Measurements from ENCODE around the gene XRCC4.
"Not testable (repeated sequence)": the region's sequence is repeated elsewhere in the genome, so short reads cannot be mapped to it uniquely, and the experiment has no call there.

XRCC4 gene

DNA sequence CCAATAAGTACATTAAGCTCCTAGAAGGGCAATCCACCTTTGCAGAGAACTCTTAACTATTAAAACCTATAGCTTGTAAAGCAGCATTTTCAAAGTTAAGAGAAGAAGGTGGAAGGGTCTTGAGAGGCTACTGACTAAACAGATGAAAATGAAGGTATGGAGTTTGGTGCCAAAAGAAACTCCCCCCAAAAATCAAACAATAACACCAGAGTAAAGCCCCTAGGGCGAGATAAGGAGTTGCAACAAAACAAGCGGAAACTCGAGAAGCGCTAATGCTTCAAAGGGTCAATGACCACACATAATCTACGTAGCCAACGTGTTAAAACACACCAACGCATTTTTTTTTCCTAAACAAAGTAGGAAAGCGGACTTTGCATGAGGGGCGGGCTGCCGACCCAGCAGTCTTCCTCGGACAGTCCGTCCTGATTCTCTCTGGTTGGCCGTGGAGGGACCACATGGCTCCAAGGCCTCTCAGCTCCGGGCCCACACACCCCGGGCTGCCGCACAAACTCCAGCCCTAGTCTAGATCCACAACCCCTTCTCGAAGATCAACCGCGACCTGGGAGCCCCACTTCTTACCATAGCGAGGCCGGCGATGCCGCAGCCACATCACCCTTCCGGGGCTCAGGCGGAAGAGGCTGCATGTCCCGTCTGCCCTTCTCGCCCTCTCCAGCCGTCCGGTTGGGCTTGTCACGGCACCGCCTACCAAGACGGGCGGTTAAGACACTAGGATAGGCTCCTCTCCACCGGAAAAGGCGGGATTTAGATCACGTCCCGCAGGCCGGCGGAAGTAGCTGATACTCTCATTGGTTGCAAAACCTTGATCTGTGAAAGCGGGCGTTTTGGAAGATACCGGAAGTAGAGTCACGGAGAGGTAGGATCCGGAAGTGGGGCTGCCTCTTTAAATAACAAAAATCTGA, at the start of gene XRCC4, which contains the start of gene TMEM167A:
Gene XRCC4, plus strand, starts transcription at position 806 of the 920 bp plus-strand sequence. CDS start 27,373 bp downstream, outside the sequence.
Gene TMEM167A, minus strand, starts transcription at position 653 of the 920 bp plus-strand sequence. Its CDS starts 71 bp downstream, at position 582.
- FAIRE-seq = peak; percentile 99

DNA sequence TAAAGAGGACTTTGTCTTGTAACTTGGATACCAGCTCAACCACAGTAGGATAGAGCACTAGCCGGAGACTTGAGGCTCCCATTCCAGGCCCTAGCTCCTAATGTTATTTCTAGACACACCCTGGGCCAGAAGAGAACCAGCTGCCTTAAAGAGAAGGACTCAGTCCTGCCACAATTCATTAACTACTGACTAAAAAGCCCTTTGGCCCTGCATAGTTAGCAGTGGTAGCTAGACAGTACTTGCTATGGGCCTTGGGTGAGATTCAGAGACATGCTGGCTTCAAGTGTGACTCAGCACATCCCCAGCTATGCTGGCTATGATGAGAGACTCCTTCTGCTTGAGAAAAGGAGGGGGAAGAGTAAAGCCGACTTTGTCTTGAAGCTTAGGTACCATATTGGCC, 47.4 kb upstream of the XRCC4 start:
- no peak for FAIRE-seq

DNA sequence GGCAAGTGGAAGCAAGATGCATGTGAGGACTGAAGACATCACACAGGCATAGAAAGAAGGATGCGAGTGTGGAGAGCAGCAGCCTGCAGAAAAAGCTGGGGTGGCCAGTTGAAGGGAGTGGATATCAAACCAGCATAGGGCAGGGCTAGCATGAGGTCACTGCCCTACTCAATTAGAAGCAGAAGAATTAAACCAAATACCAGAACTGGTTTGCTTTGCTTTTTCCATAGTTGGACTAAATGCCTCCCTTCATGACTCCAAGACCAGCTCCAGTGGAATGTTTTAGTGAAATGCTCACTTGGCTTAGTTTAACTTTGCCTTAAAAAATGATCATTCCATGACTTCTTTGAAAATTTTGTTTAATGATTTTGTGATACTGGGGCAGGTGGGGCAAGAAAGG, 46.0 kb upstream of the XRCC4 start:
- no peak for FAIRE-seq

DNA sequence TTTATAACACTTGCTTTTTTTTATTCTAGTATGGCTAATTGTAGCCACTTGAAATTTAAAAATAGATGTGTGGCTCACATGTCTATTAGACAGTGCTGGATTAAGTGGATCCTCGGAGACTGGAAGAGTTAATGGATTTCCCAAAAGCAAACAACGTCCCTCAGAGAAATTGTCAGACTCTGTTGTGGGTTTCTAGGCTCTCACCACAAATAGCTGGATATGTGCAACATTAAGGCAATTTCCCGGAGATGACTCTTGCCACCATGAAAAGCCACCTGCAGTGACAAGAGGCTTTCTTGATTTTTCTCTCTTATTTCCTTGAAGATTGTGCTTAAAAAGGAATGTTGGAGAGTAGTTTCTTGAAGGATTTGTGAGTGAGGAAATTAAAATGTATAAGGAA, 43.3 kb upstream of the XRCC4 start:
- FAIRE-seq = no peak

DNA sequence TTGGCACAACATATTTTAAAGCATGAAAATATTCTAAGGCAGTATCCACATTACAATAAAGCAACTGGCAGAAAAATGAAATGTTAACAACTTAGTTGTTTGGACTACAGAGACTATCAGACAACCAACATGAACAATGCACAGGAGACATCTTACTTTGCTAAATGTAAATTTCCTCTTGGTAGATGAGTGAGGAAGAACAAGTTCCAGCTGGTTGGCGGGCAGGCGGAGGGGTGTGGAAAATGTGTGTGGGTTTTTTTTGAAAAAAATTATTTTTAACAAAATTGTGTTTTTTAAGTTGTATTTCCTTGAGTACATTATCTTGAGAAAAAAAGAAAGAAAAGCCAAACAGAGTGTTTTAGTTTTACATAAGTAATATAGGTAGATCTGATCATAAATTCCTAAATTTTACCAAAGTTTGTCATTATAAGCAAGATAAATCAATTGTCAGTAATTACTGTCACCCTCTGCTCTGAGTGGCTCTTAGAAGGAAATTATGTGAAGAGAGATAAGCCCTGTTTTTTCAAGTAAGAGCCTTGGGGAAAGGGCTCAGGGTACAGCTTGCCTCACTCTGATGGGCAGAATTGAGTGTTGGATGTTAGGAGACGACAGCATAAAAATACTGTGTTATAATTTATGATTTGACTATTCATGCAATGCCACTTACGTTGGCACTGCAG, 42.7 kb upstream of the XRCC4 start:
- peak; percentile 77 for FAIRE-seq

DNA sequence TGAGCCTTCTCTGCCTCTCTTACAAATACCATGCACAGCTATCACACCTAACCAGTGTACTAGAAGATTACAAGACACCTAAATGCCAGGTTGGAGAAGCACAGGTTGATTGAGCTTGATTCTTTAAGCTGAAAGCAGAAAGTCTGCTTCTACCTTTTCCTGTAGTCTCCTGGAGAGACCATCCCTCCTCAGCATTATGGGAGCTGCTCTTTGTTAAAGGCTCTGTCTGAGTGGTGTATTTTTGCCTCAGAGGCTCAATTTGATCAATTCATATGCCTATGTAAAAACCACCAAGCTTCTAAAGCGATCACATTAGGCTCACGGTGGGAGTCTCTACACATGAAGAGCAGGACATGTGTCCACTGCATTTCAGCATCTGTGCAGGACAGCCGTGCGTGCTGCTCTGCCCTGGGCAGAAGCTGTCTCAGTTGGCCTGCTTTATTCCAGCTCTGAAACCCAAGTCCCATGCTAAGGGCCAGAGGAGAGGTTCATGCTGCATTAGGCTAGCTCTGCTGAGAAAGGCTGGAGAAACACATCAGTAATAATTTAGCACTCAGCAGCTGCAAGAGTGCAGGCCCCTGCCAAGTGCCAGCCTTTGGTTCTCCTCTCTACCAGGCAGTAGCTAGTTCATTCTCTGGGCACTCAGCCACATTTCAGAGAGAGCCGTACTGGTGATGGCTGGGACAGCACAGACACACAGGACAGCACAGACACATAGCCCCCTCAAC, 41.8 kb upstream of the XRCC4 start:
- no peak for FAIRE-seq

DNA sequence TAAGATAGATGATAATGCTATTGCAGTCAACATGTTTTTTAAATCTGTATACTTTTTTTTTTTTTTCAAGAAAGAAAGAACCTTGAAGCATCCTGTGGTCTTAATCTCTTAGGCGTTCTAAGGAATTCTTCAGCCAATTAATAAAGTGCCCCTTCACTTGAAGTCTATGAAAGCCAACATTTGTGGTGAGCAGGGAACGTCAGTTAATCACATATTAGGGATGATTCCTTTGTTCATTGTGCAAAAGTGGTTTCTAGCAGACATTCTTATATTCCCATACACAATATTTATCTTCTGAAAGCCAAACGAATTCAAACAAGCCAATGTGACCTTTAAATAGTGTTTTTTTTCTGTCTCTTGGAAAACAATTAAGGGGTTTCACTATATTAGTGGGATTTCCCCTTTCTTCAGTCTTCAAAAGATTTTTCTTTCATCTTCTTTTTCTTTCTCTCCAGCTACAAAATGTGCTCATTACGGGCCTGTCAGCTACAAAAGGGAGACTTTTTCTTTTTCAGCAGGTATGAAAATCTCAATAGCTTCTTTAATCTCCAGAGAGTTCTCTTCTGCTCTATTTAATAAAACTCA, 40.3 kb upstream of the XRCC4 start:
- no peak for FAIRE-seq

DNA sequence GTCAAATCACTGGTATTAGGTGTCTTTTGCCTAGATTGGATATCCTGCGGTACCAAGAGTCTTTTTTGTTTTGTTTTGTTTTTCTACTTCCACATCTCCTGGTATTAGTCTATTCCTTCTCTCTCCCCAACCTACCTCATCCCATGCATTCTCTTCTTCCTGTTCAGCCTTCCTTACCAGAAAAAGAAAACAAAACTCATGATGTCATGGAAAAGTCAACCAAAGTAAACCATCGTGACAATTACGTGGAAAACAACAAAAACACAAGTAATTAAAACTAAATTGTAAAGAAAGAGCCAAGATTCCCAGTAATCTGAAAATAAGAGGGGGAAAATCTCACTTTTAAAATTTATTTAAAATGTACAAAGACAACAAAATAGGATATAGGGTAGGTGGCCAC, 38.4 kb upstream of the XRCC4 start:
- FAIRE-seq = peak; percentile 34

DNA sequence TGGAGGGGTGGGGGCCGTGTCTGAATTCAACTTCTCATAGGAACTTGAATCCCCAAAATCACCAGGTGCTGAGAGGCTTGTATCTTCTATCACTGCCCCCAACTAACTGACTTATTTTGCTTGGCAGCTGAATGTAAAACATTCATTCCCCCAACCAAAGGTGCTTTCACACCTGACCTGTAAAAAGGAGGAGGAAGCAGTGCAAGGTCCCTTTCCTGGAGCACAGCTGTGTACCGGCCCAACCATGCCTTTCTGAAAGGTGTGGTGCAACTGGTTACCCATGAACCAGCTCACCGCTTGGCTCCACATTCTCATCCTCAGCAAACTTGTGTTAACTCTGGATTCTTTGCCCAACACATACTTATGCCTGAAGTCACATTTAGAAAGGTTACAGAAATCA, 34.8 kb upstream of the XRCC4 start:
- FAIRE-seq = no peak

DNA sequence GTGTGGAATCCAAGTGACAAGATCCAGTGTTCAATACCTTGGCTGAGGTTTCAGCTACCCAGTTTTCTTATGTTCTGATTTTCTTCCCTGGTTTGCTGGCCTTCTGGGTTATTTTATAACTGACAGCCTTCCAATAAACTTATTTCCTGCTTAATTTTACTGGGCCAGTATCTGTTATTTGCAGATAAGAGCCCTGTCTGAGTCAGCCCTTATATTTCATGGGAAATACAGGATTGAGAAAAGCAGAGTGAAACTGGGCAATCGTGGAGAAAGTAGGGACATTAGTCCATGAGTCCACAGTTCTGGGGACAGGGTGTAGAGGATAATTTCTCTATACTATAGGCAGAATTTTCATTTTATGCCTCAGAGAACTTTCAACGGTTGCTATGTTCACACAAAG, 32.4 kb upstream of the XRCC4 start:
- FAIRE-seq = no peak

DNA sequence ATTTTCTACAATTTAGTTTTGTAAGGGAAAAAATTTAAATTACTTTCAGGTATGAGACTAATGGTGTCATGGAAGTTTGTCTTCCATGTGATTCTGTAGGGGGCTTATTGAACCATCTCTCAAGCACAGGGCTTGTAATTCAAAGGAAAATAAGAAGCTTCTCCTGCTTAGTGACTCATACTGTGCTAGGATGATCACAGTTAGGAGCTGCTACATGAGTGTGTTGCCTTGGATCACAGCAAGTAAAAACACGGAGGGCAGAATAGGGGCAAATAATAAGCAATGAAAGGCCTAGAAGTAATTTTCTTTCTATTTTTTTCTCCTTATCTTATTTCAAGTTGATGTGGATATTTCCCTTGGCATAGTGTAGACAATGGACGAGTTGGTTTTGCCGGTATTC, 29.1 kb upstream of the XRCC4 start:
- no peak for FAIRE-seq

DNA sequence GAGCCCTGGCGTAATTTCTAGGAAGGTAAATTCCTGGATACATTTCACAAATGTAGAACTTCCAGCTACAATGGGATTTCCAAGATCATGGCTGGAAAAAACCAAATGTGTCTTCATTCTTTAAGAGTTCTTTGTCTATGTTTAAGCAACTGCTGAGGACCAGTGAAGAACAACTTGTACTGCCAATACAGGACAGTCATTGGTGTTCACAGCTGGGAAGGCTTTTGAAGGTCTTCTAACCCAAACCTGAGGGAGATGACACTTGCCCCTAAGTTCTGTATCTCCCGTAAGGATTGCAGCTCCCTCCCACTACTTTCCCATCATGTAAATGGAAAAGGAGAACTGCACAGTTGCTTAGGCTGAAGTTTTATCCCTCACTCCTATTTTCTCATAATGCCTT, 28.5 kb upstream of the XRCC4 start:
- no peak for FAIRE-seq

DNA sequence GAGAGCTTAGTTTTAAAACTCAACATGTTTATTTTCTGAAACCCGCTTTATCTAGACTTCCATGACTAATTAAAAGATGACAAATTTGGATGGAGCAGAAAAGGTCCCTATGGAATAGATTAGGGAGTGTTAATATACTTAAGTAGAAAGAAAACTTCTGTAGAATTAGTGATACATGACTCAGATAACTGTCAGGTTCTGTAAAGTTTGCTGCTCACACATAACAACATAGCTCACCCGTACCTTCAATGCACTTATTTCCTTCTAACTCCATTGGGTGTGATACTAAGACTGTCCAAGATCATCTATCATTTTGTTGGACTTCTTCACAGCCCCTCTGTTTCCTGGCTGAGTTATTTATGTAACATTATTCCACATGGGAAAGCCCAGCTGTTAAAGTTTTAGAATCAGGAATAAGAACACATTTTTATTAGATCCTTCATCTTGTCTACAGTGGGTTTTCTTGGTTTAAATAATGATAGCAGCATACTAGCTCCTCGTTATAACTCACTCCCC, 27.9 kb upstream of the XRCC4 start:
- peak; percentile 17 for FAIRE-seq

DNA sequence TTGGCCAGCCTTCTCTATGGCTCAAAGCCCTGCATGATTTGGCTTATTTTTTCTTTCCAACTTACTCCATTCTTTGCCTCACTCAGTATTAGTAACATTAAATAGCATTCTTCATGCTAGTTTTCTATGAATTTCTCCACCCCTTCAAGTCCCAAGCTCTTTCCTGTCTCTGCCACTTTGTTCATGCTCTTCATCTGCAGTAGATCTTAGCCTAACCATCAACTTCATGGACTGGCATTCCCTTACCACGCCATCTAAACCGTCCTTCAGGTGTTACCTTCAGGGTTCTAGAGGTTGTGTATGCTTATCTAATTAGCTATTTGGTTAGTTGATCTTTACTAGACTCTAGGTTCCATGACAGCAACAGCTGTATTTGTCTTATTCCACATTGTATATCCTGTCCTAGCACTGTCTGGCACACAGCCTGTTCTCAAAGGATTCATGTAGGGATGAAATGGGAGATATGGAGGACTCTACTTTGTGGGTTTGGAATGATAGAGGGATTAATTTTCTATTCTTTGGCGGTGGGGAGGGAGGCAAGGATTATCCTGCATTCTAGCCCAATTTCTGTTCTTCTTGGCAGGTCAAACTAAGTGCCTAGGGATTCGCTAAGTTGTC, 26.5 kb upstream of the XRCC4 start:
- FAIRE-seq = no peak

DNA sequence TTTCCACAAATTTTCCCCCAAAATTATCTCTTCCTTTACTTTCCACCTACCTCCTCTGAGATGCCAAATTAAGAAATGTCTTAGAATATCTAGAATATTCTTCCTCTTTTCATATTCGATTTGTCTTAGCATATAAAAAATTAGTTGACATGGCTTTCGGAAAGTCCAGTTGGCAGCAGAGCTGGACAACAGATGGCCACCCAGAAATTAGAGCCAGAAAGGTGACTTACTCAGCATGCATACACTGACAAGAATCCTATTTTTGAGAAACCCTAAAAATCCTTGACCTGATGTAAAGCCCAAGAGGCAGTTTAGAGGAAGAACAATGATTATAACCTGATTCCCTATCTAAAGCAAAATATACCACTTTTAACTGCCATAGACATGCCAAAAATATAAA, 22.2 kb upstream of the XRCC4 start:
- no peak for FAIRE-seq

DNA sequence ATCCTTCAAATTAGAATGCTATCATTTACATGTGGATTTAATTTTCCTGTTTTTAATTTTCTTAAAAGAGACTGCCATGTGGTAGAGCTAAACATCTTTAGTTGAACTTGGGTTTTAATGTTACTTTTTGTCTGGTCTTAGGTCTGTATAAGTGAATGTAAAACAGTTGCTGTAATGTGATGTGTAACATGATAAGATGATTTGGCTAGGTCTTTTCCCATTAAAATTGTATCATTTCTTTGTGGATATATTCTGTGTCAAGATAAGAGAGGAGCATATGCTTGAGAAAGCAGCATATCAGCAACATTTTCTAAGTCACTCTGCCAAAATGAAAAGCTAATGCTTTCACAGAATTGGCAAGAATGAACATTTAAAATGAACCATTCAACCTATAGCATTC, 18.6 kb upstream of the XRCC4 start:
- FAIRE-seq = peak; percentile 8

DNA sequence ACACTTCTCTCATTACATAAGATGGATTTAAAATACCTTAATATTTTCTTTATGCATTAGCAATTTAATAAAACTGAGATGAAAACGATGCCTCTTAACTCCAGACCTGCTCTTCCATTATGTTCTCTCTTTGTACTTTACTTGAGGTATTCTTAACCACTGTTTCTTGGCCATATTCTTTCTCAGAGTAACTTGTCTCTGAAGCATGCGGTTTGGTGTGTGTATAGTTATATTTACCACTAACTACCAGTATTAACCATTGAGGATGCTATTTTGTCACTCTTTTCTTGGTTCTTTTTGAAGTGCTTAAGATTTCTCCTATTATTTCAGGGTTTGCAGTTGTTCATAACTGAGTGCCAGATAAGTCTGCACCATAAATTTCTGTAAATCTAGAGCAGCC, 18.0 kb upstream of the XRCC4 start:
- no peak for FAIRE-seq

DNA sequence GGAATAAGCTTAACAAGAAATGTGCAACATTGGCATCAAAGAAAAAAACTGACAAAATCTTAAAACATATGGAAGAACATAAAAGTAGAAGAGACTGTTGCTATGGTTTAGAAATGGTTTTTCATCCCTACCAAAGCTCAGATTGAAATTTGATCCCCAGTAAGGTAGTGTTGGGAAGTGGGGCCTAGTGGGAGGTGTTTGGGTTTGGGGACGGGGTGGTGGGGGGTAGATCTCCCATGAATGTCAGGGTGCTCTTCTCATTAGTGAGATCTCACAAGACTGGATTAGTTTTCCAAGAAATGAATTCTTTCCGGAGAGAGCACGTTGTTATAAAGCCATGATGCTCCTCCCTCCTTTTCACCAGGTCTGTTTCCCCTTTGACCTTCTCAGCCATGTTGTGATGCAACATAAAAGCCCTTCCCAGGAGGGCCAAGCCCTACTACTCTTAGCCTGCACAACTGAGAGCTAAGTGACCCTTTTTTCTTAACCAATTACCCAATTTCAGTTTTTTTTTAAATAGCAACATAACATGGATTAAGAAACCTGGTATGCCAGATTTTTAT, 10.7 kb upstream of the XRCC4 start:
- FAIRE-seq = no peak

DNA sequence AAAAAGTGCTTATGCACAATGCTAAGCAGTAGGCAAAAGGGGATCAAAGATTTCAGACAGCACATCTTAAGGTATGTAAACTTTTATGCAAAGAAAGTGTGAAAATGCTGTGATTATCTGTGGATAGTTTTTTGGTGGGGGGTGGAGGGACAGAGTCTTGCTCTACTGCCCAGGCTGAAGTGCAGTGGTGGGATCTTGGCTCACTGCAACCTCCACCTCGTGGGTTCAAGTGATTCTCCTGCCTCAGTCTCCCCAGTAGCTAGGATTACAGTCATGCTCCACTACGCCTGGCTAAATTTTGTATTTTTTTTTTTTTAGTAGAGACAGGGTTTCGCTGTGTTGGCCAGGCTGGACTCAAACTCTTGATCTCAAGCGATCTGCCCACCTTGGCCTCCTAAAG, 10.0 kb upstream of the XRCC4 start:
- not testable (repeated sequence) for FAIRE-seq

DNA sequence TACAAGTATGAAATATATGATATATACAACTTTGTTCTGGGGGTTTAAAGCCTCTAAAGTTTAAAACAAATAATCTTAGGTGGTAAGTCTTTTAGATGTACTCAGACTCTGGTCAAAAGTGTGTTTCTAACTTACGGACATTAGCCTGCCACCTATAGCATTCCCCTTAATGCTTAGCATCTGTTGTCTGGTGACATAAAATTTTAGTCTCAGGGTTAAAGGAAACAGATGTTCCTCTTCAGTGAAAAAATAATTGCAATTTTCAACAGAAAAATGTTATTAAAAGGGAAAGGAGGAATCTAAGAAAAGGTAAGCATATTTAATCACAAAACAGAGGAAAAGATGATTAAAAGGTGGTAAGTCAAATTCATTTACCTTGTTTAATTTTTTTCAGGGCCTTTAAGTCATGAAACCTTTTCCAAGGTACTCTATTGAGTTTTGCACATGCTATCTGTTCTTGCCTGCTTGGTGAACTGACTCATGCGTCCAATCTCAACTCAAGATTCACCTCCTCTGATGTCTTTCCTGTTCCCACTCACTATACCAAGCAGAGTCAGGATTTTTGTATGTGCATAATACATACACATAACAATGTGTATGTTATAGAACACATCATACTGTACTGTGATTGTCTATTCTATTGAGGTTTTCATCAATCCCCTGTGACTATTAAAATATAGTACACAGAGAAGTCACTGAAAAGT, 8.1 kb upstream of the XRCC4 start:
- FAIRE-seq = no peak
